ENCODE data around the gene SELENOS. TPM values are rescaled to one million over a fixed set of nuclear protein-coding genes. Genes with fewer than 3 reads are reported as not detected.

The SELENOS gene
- total RNA-seq, 2 donors from 2014 or later = 68.3 to 113 TPM

DNA sequence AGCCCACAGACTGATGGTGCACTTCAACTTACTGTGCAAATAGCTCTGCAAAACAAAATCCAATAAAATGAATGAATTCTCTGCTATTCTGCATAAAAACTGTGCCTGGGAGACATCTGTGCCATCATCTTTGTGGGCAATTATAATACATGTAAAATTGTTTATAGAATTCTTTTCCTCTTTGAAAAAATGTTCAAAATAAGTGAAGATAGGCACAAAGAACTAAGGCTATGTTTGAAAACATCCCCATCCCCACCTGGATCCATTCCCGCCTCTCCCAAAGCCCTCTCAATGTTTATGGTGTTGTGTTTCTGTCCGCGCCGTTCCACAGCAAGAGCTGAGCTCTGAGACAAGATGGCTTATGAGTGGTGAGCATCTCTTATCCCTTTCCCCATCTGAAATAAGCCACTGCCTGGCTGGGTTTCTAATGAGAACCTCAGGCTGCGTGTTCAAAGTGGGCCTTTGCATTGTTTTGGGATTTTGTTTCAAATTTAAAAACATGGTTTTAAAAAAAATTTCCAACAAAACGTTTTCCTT is 40.1 kb upstream of the SELENOS start:
- ATAC-seq (no peak), DNase-seq (ENCODE audit: low spot score) (no peak)
- H3K4me3 Mint-ChIP-seq = no peak overlapping the region
- H3K27me3 Mint-ChIP-seq = no peaks in the 10 kb centered on the region
- H3K36me3 Mint-ChIP-seq = no peaks in the 10 kb centered on the region
- no peak overlapping the region for H3K27ac Mint-ChIP-seq
- H3K9me3 Mint-ChIP-seq = no peaks in the 10 kb centered on the region
- peaks cover 17 to 29% of the 10 kb centered on the region in 2 donors for H3K4me1 Mint-ChIP-seq (ENCODE audit: low read depth in 2 of 2)

GRCh38 chr15:101316529-101316928 is 39.2 kb upstream of the SELENOS start:
- DNase-seq (ENCODE audit: low spot score) (no peak), ATAC-seq (no peak)
- Mint-ChIP-seq H3K9me3 (no peaks in the 10 kb centered on the region), H3K36me3 (no peaks in the 10 kb centered on the region), H3K4me3 (no peak overlapping the region), H3K27me3 (no peaks in the 10 kb centered on the region), H3K27ac (no peak overlapping the region), H3K4me1 (ENCODE audit: low read depth in 2 of 2) (peaks cover 12 to 24% of the 10 kb centered on the region in 2 donors)

- Mint-ChIP-seq H3K9me3 (no peaks in the 10 kb centered on the region), H3K36me3 (no peaks in the 10 kb centered on the region), H3K27ac (no peak overlapping the region), H3K4me1 (ENCODE audit: low read depth in 2 of 2) (peaks cover 7 to 18% of the 10 kb centered on the region in 2 donors), H3K27me3 (no peaks in the 10 kb centered on the region), H3K4me3 (no peak overlapping the region)
- DNase-seq (ENCODE audit: low spot score) (no peak), ATAC-seq (no peak)
These were observed 38.5 kb upstream of the SELENOS start for GRCh38 chr15:101315736-101316135.

DNA sequence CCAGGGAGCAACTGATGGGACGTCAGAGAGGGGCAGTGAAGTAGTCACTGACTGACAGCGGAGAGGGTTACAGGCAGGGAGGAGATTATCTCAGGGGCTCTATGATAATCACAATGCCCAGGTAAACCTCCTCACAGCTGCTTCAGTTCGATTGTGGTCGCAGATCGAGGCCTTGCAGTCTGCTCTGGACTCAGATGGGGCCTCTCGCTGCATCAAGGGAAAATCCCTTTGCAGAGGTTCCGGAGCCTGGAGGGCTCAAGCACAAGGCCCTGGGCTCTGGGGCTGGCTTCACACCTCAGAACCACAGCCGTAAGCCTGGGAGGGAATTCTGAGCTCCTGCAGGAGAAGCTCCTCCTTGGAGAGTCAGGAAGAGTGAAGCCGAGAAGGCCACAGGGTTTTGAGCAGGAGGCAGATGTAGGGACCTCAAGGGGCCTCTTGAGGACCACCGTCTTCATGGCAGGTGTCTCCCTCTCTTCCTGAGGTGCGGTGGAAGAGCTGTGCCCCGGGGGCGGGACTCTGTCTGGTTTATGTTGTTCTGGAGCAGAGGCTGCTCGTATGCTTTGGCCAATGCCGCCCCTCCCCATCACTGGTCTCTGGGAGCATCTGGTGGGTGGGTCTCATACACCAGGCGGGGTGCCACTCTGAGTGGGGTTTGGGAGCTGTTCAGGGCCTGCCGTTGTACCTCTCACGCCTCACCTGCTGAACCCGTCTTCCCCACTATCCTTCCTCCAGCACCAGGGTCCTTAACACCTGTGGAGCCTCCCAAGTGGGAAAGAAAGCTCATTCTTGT is 37.2 kb upstream of the SELENOS start:
- DNase-seq (ENCODE audit: low spot score) (peak; percentile 37), ATAC-seq (peak in 1 of 2 donors; percentile 35)
- Mint-ChIP-seq H3K4me1 (ENCODE audit: low read depth in 2 of 2) (peaks cover 0 to 8% of the 10 kb centered on the region in 2 donors), H3K9me3 (no peaks in the 10 kb centered on the region), H3K27ac (no peak overlapping the region), H3K4me3 (no peak overlapping the region), H3K27me3 (no peaks in the 10 kb centered on the region), H3K36me3 (no peaks in the 10 kb centered on the region)

GRCh38 chr15:101313041-101313761 is 35.9 kb upstream of the SELENOS start:
- Mint-ChIP-seq H3K4me1 (ENCODE audit: low read depth in 2 of 2) (peaks cover 0 to 4% of the 10 kb centered on the region in 2 donors), H3K27ac (no peak overlapping the region), H3K36me3 (no peaks in the 10 kb centered on the region), H3K9me3 (no peaks in the 10 kb centered on the region), H3K27me3 (no peaks in the 10 kb centered on the region), H3K4me3 (no peak overlapping the region)
- ATAC-seq = no peak
- DNase-seq (ENCODE audit: low spot score) = peak; percentile 60

GRCh38 chr15:101310508-101310907 is 33.2 kb upstream of the SELENOS start:
- Mint-ChIP-seq H3K27ac (no peak overlapping the region), H3K27me3 (no peaks in the 10 kb centered on the region), H3K4me3 (no peak overlapping the region), H3K9me3 (no peaks in the 10 kb centered on the region), H3K36me3 (no peaks in the 10 kb centered on the region), H3K4me1 (ENCODE audit: low read depth in 2 of 2) (no peaks in the 10 kb centered on the region)
- DNase-seq (ENCODE audit: low spot score) (peak; percentile 25), ATAC-seq (no peak)

GRCh38 chr15:101310161-101310480 is 32.8 kb upstream of the SELENOS start:
- Mint-ChIP-seq H3K4me1 (ENCODE audit: low read depth in 2 of 2) (no peaks in the 10 kb centered on the region), H3K27me3 (no peaks in the 10 kb centered on the region)
- DNase-seq (ENCODE audit: low spot score) = peak; percentile 18

GRCh38 chr15:101309436-101310160 is 32.3 kb upstream of the SELENOS start:
- Mint-ChIP-seq H3K9me3 (no peaks in the 10 kb centered on the region), H3K4me1 (ENCODE audit: low read depth in 2 of 2) (no peaks in the 10 kb centered on the region), H3K27me3 (no peaks in the 10 kb centered on the region), H3K4me3 (no peak overlapping the region), H3K36me3 (no peaks in the 10 kb centered on the region), H3K27ac (no peak overlapping the region)
- ATAC-seq = no peak
- peak; percentile 58 for DNase-seq (ENCODE audit: low spot score)

More at GRCh38 chr15:101310161-101310480, 32.8 kb upstream of the SELENOS start:
- Mint-ChIP-seq H3K27ac (no peak overlapping the region), H3K9me3 (no peaks in the 10 kb centered on the region), H3K36me3 (no peaks in the 10 kb centered on the region), H3K4me3 (no peak overlapping the region)
- ATAC-seq = no peak

DNA sequence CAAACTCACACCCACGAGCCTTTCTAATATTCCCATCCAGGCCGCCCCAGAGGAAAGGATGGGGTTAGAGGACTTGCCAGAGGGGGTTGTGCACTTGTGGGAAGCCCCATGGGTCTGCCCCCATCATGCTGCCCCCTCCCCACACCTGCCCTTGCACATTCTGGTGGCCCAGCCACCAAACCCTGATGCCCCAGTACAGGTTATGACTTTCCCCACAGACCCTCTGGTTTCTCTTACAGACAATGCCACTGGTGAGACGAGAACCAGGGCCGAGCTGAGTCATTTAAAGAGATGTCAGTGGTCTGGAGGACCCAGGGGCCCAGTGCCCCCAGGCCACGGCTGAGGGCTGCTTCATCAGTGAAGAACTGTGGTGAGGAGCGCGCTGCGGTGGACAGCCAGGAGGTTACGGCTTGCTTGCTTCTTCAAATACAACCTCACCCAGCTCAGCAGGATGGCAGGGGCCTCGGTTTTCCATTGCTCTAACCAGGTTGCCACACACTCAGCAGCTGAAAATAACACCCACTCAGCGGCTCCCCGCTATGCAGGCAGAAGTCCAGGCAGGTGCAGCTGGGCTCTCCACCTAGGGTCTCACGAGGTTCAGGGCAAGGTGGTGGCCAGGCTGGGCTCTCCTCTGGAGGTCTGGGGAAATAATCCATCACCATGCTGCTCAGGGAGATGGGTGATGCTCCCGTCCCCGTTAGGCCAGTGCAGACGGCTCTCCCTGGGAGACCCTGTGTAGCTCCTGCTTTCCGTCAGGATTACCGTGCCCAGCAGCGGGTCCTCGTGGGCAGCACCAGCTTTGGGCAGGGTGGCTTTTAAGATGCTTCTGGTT is 31.5 kb upstream of the SELENOS start:
- no peak overlapping the region for H3K27ac Mint-ChIP-seq
- DNase-seq (ENCODE audit: low spot score) (peak; percentile 50), ATAC-seq (peak in 1 of 2 donors; percentile 49)
- H3K9me3 Mint-ChIP-seq = no peaks in the 10 kb centered on the region
- H3K4me1 Mint-ChIP-seq (ENCODE audit: low read depth in 2 of 2) = no peaks in the 10 kb centered on the region
- H3K4me3 Mint-ChIP-seq = no peak overlapping the region
- no peaks in the 10 kb centered on the region for H3K27me3 Mint-ChIP-seq
- no peaks in the 10 kb centered on the region for H3K36me3 Mint-ChIP-seq

GRCh38 chr15:101307897-101308603 is 30.8 kb upstream of the SELENOS start:
- H3K9me3 Mint-ChIP-seq = no peaks in the 10 kb centered on the region
- no peak overlapping the region for H3K27ac Mint-ChIP-seq
- no peaks in the 10 kb centered on the region for H3K4me1 Mint-ChIP-seq (ENCODE audit: low read depth in 2 of 2)
- no peak overlapping the region for H3K4me3 Mint-ChIP-seq
- peak; percentile 32 for DNase-seq (ENCODE audit: low spot score)
- H3K36me3 Mint-ChIP-seq = no peaks in the 10 kb centered on the region
- no peak for ATAC-seq
- H3K27me3 Mint-ChIP-seq = no peaks in the 10 kb centered on the region

DNA sequence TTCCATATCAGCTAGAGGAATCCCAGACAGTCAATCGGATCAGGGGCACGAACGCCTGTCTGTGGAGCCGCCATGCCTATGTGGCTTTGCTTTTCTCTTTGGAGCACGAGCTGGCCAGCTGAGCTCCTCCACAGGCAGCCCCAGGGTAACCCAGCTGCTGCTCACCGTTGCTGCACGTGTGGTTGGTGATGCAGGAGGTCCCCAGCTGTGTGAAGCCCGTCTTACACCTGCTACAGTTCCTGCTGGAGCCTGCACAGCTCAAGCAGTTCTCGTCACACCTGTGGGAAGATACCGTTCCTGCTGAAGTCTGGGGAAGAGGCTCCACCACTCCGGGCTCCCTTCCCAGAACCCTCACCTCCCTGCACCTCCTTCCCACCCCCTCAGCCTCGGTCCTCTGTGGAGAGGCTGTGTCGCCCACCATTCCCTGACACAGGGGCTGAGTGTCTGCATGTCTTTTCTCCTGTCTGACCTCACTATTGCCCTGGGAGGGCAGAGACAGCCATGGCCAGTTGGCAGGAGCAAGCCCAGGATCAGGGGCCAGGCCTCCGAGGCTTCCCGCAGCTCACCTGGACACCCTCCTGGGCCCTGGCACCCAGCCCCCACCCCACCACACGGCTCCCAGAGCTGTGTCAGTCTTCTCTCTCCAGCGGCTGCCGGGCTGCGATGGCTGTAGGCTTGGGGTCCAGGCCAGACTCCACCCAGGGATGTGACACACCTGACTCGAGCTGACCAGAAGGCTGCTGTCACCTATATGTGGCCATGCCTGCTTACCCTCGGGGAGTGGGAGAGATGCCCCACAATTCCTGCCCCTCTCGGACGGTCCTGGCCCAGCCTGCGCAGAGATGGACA is 30.0 kb upstream of the SELENOS start:
- no peak overlapping the region for H3K27ac Mint-ChIP-seq
- no peaks in the 10 kb centered on the region for H3K4me1 Mint-ChIP-seq (ENCODE audit: low read depth in 2 of 2)
- H3K36me3 Mint-ChIP-seq = no peaks in the 10 kb centered on the region
- H3K27me3 Mint-ChIP-seq = no peaks in the 10 kb centered on the region
- DNase-seq (ENCODE audit: low spot score) = peak; percentile 52
- no peaks in the 10 kb centered on the region for H3K9me3 Mint-ChIP-seq
- no peak for ATAC-seq
- no peak overlapping the region for H3K4me3 Mint-ChIP-seq

Measured in natural killer cell treated with Interleukin-12 subunit alpha and Interleukin-12 subunit beta and Interleukin-15 and Interleukin-18, amount 100 ng/mL, for 72 hours (primary cell).